ENCODE results near the gene ADGRD2. TPM values are rescaled to one million over a fixed set of nuclear protein-coding genes. Genes with fewer than 3 reads are reported as not detected.

The ADGRD2 gene
- total and polyA plus RNA-seq, 2 donors from 2014 or later = not detected

GRCh38 chr9:124467410-124468060 is 17.3 kb downstream of the ADGRD2 start:
- TF ChIP-seq, protein P1, sequence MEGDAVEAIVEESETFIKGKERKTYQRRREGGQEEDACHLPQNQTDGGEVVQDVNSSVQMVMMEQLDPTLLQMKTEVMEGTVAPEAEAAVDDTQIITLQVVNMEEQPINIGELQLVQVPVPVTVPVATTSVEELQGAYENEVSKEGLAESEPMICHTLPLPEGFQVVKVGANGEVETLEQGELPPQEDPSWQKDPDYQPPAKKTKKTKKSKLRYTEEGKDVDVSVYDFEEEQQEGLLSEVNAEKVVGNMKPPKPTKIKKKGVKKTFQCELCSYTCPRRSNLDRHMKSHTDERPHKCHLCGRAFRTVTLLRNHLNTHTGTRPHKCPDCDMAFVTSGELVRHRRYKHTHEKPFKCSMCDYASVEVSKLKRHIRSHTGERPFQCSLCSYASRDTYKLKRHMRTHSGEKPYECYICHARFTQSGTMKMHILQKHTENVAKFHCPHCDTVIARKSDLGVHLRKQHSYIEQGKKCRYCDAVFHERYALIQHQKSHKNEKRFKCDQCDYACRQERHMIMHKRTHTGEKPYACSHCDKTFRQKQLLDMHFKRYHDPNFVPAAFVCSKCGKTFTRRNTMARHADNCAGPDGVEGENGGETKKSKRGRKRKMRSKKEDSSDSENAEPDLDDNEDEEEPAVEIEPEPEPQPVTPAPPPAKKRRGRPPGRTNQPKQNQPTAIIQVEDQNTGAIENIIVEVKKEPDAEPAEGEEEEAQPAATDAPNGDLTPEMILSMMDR (IDR thresholded peaks at IDR 0.05; ENCODE audit: borderline replicate concordance, extremely low read depth, insufficient read depth) = no peak
- H3K9ac ChIP-seq (ENCODE audit: low read length in 3 of 3) = no peak overlapping the region
- H3K27me3 ChIP-seq (ENCODE audit: control insufficient read depth, insufficient read depth, low read length) = no peaks in the 10 kb centered on the region
- DNase-seq (peak in 2 of 5 donors; percentile 23 to 61), FAIRE-seq (no peak)
- H3K4me3 ChIP-seq (ENCODE audit: low read length in 3 of 3) = no peak overlapping the region
- H3K9me3 ChIP-seq (ENCODE audit: control insufficient read depth in 2 of 3, insufficient read depth in 1 of 3, low read length in 3 of 3) = peaks cover 0 to 4% (median 2%) of the 10 kb centered on the region in 3 donors
- no peak overlapping the region for H3K27ac ChIP-seq (ENCODE audit: low read depth in 2 of 2, low read length in 2 of 2)
- no peaks in the 10 kb centered on the region for H3K36me3 ChIP-seq (ENCODE audit: control insufficient read depth in 2 of 3, insufficient read depth in 3 of 3, low read length in 3 of 3)
- no peaks in the 10 kb centered on the region for H3K4me1 ChIP-seq (ENCODE audit: control insufficient read depth in 2 of 3, insufficient read depth in 2 of 3, low read depth in 1 of 3, low read length in 3 of 3)
- intact Hi-C loops (cut with DNase I) = no loop called here

DNA sequence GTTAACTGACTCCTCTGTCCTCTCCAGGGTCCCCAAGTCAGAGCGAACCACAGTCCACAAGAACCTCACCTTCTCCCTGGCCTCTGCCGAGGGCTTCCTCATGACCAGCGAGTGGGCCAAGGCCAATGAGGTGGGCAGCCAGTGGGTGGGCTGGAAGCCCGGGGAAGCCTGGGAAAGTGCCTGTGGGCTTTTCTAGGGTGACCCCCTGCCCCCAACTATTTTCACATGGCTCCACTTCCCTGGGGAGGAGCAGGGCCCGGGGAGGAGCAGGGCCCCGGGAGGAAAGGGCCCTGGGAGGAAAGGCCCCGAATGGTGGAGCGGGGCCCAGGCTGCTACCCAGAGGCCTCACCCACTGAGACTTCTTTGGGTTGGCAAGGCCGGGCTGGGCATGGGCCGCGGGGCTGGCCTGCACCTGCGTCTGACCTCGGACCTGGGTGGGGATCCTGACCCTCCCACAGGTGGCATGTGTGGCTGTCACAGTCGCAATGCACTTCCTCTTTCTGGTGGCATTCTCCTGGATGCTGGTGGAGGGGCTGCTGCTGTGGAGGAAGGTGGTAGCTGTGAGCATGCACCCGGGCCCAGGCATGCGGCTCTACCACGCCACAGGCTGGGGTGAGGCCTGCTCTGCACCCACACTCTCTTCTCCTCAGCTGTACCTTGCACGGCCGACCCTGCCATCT is 17.9 kb downstream of the ADGRD2 start:
- Histone ChIP-seq H3K36me3 (ENCODE audit: control insufficient read depth in 2 of 3, insufficient read depth in 3 of 3, low read length in 3 of 3) (no peaks in the 10 kb centered on the region), H3K27me3 (ENCODE audit: control insufficient read depth, insufficient read depth, low read length) (no peaks in the 10 kb centered on the region), H3K27ac (ENCODE audit: low read depth in 2 of 2, low read length in 2 of 2) (no peak overlapping the region), H3K4me1 (ENCODE audit: control insufficient read depth in 2 of 3, insufficient read depth in 2 of 3, low read depth in 1 of 3, low read length in 3 of 3) (no peaks in the 10 kb centered on the region), H3K4me3 (ENCODE audit: low read length in 3 of 3) (no peak overlapping the region), H3K9ac (ENCODE audit: low read length in 3 of 3) (no peak overlapping the region), H3K9me3 (ENCODE audit: control insufficient read depth in 2 of 3, insufficient read depth in 1 of 3, low read length in 3 of 3) (peaks cover 0 to under 1% (median 0%) of the 10 kb centered on the region in 3 donors)
- intact Hi-C loops (cut with DNase I) = no loop called here
- TF ChIP-seq, protein P1 (IDR thresholded peaks at IDR 0.05; ENCODE audit: borderline replicate concordance, extremely low read depth, insufficient read depth) = no peak
- FAIRE-seq (no peak), DNase-seq (peak in 2 of 5 donors; percentile 20 to 43)

DNA sequence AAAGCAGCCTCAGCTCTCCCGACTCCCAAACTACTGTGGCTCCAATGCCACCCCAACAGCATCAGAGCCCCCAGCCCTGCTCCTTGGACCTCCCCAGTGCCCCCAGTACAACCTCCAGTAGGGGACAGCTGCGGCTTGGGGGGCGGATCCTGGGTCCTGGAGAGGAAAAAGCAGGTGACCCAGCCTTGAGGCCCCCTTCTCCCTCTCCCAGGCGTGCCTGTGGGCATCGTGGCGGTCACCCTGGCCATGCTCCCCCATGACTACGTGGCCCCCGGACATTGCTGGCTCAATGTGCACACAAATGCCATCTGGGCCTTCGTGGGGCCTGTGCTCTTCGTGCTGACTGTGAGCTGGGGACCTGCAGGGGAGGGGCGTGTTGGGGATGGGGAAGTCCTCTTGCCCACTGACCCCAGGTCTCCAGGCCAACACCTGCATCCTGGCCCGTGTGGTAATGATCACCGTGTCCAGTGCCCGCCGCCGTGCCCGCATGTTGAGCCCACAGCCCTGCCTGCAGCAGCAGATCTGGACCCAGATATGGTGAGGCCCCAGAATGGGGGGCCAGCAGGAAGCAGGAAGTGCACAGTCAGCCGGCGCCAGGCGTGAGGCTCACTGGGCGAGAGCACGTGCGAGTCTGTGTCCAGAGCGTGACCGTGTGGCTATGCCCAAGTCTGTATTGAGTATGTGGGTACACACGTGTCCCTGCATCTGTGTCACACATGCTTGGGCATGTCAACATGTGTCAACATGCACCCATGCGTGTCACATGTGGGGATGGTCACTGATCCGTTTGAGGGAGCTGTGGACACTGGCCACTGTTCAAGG is 19.0 kb downstream of the ADGRD2 start:
- DNase-seq (peak in 1 of 5 donors; percentile 61), FAIRE-seq (no peak)
- intact Hi-C loops (cut with DNase I) = no loop called here
- no peak overlapping the region for H3K4me3 ChIP-seq (ENCODE audit: low read length in 3 of 3)
- no peaks in the 10 kb centered on the region for H3K9me3 ChIP-seq (ENCODE audit: control insufficient read depth in 2 of 3, insufficient read depth in 1 of 3, low read length in 3 of 3)
- no peaks in the 10 kb centered on the region for H3K27me3 ChIP-seq (ENCODE audit: control insufficient read depth, insufficient read depth, low read length)
- no peaks in the 10 kb centered on the region for H3K4me1 ChIP-seq (ENCODE audit: control insufficient read depth in 2 of 3, insufficient read depth in 2 of 3, low read depth in 1 of 3, low read length in 3 of 3)
- no peaks in the 10 kb centered on the region for H3K36me3 ChIP-seq (ENCODE audit: control insufficient read depth in 2 of 3, insufficient read depth in 3 of 3, low read length in 3 of 3)
- no peak overlapping the region for H3K27ac ChIP-seq (ENCODE audit: low read depth in 2 of 2, low read length in 2 of 2)
- TF ChIP-seq, protein P1 (IDR thresholded peaks at IDR 0.05; ENCODE audit: borderline replicate concordance, extremely low read depth, insufficient read depth) = no peak
- H3K9ac ChIP-seq (ENCODE audit: low read length in 3 of 3) = no peak overlapping the region

All from kidney (tissue), 14 donors.